Skin epidermis (tissue), 12 donors: ENCODE measurements around the gene PARD3B.

Source experiments
- H3K27ac ChIP-seq, 21 experiments: fragments of 200-600 bp; sonication (generic) in 11 of 21; one replicate each; pipeline ENCODE4 v1.5.0; 2020; ENCODE audit warnings: mild to moderate bottlenecking in 3 of 21, inconsistent platforms in 2 of 21, moderate library complexity in 2 of 21
- H3K4me3 ChIP-seq, 7 experiments: fragments of 200-600 bp; sonication (generic) in 2 of 7; one replicate each; pipeline ENCODE4 v1.5.0; 2020; ENCODE audit warnings: inconsistent platforms in 2 of 7, mild to moderate bottlenecking in 2 of 7, moderate library complexity in 1 of 7

The PARD3B gene

GRCh38 chr2:205324355-205324754 is 779.1 kb downstream of the PARD3B start:
- Histone ChIP-seq H3K4me3 (no peak overlapping the region), H3K27ac (no peak overlapping the region)

DNA sequence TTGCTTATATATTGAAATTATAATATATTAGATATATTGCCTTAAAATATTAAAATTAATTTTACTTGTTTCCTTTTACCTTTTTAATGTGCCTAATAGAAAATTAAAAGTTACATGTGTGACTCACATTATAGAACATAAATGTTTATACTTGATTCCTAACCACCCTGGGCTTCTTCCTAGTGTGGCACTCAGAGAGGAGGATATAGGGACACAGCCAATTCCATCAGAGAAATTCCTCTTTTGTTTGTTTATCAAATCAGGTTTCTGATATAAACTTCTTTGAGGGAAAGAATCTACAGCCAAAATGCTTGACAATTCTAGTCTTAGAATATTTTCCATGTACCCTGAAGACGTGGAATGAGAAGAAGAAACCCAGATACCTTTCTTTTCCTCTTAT is 788.1 kb downstream of the PARD3B start:
- Histone ChIP-seq H3K4me3 (no peak overlapping the region), H3K27ac (no peak overlapping the region)

DNA sequence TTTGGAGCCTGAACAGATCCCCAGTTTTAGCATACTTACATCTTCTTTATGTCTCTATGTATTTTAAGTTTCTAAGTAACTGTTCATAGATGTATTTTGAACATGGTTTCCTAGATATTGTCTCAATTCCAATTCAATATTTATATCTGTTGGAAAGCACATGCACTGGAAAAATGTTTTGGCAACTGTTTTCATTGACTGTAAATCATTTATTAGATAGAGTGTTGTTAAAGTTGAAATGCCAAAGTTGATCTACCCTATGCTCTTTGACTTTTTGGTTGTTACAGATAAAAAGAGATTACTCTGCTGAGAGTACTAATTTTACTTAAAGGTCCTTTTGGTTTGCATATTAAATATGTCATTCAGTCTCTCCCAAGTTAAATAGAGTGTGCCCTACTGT is 792.0 kb downstream of the PARD3B start:
- no peak overlapping the region for H3K27ac ChIP-seq

GRCh38 chr2:205338156-205338555 is 792.9 kb downstream of the PARD3B start:
- H3K27ac ChIP-seq: no peak overlapping the region
- no peak overlapping the region for H3K4me3 ChIP-seq

More for the DNA sequence above, 792.0 kb downstream of the PARD3B start:
- no peak overlapping the region for H3K4me3 ChIP-seq

- H3K27ac ChIP-seq: no peak overlapping the region
- H3K4me3 ChIP-seq: no peak overlapping the region
These were observed 797.8 kb downstream of the PARD3B start for GRCh38 chr2:205343103-205343502.

- Histone ChIP-seq H3K4me3 (no peak overlapping the region), H3K27ac (no peak overlapping the region)
These were observed 801.4 kb downstream of the PARD3B start for GRCh38 chr2:205346649-205347048.

- Histone ChIP-seq H3K27ac (no peak overlapping the region), H3K4me3 (no peak overlapping the region)
These were observed 802.6 kb downstream of the PARD3B start for GRCh38 chr2:205347899-205348298.

DNA sequence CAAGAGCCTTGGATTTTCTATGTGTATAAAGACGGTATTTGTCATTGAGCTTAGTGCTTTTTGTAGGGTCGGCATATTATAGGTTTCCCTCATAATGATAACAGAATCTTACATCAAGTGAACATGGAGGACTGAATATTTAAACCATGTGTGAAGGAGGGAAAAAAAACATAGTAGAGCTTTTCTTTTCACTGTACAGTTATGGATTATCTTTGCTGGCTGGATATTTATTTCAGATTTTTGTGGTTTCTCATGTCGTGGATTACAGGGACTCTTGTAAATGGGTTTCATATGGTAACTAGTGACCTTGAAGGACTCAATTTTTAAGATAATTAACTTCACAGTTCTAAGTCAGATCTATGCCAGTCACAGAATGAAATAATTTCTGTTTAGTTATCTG is 806.8 kb downstream of the PARD3B start:
- H3K4me3 ChIP-seq: no peak overlapping the region
- H3K27ac ChIP-seq: no peak overlapping the region

DNA sequence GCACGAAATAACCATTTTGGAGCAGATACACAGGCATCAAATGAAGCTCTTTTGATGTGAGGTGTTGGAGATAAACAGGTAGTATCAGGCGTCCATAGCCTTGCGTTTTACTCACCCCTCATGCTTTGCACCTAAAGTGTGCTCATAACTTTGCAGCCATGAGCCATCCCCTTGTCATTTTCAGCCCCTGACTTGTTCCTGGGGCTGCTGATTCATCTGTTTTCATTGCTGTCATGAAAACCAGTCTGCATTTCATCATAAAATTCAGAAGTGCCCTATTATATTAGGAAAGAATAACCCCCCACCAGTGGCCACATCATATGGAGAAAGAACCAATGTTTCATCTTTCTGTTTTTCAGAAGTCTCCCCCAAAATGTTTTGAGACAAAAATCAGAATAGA is 807.3 kb downstream of the PARD3B start:
- Histone ChIP-seq H3K27ac (no peak overlapping the region), H3K4me3 (no peak overlapping the region)

DNA sequence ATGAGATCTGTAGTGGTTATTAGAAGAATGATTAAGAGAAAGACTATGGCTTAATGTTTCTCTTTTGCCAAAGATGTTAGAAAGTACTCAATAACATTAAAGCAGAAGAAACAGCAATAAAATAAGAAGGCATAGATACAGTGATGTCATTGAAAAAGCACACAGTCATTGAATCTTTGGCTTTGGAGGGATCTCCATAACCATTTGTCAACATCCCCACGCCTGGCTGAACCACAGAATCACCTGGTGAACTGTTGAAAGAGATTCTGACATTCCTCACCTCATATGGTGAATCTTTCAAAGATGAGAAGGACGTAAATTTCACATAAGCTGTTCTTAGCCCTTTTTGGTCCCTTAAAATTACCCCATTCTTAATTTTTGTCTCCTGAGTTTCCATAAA is 812.5 kb downstream of the PARD3B start:
- Histone ChIP-seq H3K4me3 (no peak overlapping the region), H3K27ac (no peak overlapping the region)

DNA sequence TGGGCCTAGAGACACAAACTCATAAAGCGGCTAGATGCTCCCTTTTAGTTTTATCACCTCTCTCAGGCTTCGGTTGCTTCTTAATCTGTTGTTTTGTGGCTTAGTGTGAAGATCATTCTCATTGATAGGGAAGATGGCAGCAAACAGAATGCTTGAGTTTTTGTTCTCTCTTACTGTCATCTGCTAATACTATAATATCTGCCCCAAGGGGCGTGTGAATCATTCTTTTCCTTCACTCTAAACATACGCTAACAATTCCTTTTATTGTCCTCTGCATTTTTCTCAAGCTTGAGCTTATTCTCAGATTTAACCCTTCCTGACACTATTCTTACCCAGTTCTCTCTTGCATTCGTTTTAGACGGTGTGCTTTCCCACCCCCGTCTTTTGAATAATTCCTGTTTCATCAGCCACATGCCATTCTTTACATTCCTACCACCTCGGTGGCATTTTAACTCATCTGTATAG is 813.1 kb downstream of the PARD3B start:
- Histone ChIP-seq H3K4me3 (no peak overlapping the region), H3K27ac (no peak overlapping the region)

DNA sequence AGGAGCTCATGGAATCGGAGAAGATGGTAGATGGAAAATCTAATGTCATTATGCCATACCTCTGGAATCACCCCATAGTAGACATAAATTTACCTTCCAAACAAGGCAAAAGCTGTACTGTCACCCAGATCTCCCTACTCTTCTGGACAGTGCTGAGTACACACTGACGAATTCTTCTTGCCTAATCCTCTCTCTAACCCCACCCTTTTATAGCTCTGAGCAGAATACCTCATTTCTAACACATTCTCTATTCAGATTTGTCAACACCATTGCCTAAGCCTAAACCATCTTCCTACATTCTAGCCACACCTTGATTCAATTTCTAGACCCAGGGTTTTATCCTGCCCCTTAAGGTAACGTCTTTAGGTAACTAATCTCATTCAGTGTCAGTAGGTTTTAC is 816.0 kb downstream of the PARD3B start:
- H3K4me3 ChIP-seq: no peak overlapping the region
- H3K27ac ChIP-seq: no peak overlapping the region

GRCh38 chr2:205361970-205362369 is 816.7 kb downstream of the PARD3B start:
- Histone ChIP-seq H3K4me3 (no peak overlapping the region), H3K27ac (no peak overlapping the region)

DNA sequence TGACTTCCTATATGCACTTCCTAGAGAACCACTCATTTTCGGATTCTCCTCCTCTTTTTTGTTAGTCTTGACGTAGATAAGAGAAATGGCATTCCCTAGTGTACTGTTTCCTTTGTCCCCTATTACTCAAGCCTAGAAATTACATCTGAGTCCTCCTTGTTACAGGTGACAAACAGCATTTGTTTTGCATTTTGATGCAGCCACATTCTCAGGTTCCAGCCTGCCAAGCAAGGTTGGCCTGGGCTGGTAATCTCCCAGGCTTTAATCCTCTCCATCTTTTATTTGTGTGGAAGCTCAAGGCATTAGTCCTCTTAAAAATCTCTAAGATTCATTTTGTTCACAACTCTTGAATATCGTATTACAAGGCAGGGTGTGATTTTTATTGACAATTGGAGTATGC is 819.0 kb downstream of the PARD3B start:
- no peak overlapping the region for H3K4me3 ChIP-seq
- H3K27ac ChIP-seq: no peak overlapping the region

DNA sequence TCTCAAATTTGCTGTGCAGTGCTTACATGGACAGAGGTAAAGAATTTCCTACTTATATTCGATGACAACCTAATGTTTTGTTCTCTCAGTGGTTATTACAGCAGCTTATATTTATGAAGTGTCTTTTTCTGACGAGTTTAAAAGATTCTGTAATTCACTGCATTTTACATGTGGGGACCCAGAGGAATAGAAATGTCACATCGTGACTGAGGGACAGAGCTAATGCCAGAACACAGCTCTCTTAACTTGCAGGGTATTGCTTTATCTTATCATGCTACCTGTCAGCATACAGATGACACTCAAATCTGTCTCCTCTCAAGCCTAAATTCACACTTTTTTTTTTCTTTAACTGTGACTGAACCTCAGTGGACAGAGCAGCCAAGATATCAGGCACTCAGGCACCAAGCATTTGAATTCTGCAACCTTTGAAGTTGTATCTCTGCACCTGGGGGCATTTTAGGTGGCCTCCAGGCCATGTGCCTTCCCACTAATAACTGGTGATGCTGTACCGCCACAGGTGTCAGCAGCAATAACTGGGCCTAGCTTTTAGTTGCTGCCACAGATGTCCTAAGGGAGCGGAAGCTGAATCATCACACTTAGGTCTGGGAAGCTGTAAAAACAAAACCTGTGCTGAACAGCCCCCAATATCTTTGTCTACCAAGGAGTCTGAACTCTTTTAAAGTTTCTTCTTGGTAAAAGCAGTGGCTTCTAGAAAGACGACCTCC is 821.2 kb downstream of the PARD3B start:
- H3K27ac ChIP-seq: no peak overlapping the region
- H3K4me3 ChIP-seq: no peak overlapping the region

GRCh38 chr2:205367331-205367935 is 822.2 kb downstream of the PARD3B start:
- Histone ChIP-seq H3K27ac (no peak overlapping the region), H3K4me3 (no peak overlapping the region)

GRCh38 chr2:205369813-205370212 is 824.5 kb downstream of the PARD3B start:
- Histone ChIP-seq H3K27ac (no peak overlapping the region), H3K4me3 (no peak overlapping the region)

GRCh38 chr2:205370726-205371125 is 825.5 kb downstream of the PARD3B start:
- no peak overlapping the region for H3K4me3 ChIP-seq
- H3K27ac ChIP-seq: no peak overlapping the region

DNA sequence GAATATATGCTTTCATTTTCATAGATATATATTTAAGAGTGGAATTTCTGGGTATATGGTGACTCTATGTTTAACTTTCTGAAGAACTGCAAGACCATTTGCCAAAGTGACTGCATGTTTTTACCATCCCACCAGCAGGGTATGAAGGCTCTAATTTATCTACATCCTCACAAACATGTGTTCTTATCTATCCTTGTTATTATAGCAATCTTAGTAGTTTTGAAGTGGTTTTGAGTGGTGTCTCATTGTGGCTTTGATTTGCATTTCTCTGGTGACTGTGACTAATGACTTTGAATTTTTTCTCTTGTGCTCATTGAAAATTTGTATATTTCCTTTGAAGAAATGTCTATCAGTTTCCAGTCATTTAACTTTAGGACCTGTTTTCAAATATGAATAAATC is 826.9 kb downstream of the PARD3B start:
- H3K4me3 ChIP-seq: no peak overlapping the region
- no peak overlapping the region for H3K27ac ChIP-seq

DNA sequence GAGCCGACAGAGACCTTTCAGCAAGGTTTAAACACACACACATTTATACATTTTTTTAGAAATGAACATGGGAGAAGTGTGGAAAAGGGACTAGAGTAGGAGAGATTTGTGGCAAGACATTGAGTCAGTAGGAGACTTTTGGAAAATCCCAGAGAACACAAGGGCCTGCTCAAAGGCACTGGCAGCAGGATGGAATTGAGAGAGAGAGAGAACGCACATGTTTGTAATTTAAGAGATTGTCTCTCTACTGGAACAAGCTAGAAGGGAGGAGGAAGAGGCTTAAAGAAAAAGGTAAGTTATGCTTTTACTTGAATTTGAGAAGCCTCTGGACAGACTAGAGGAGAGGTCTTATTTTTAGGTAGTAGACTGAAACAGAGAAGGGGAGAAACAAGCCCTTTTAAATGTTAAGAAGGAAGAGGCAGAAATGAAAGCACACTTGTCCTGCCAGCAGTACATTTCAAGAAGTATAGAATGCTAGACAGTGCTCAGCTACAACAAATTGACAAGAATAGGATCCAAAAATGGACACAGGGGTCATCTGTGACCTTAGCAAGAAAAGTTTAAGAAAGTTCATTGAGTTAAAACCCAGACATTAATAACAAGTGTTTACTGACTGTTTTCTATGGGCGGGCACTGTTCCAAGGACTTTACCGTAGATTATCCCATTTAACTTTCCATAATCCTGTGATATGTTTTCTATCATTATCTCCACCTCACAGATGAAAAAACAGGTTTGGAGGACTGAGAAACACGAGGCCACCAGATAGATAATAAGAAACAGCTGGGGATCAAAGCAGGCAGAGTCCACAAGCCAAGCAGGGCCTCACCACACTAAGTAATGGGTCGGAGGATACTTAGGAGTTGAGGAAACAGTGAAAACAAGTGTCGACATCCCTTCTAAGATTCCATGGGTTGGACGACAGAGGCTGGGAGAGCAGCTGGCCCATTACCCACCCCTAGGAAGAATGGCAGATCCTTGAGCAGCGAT is 830.5 kb downstream of the PARD3B start:
- H3K27ac ChIP-seq: no peak overlapping the region
- H3K4me3 ChIP-seq: no peak overlapping the region

DNA sequence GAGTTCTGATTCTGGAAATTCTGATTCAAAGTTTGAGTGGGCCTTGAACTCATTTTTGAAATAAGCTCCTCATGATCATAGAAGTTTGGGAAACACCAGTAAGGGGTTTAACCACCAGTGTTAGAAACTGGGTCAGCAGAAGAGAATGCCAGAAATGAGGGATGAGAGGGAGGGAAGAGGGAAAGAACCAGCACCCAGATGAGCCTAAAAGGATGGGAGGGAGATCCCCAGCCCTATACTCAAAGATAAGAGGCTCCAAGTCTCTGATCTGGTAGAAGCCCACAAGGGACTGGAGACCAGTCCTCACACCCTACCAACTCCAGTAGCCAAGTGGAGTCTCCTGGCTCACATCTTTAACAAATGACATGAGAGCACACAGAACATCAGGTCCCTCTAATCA is 832.0 kb downstream of the PARD3B start:
- Histone ChIP-seq H3K27ac (no peak overlapping the region), H3K4me3 (no peak overlapping the region)
